ENCODE data around the gene ALG8. TPM values are rescaled to one million over a fixed set of nuclear protein-coding genes. Genes with fewer than 3 reads are reported as not detected.
"Not testable (repeated sequence)": the region's sequence is repeated elsewhere in the genome, so short reads cannot be mapped to it uniquely, and the experiment has no call there.

ALG8 gene
- total and polyA plus RNA-seq, 12 donors, result 9.6 to 69.1 (median 16.8) TPM

GRCh38 chr11:78078218-78079167 lies 60.9 kb downstream of the ALG8 start:
- no peak for DNase-seq
- no peak for TF ChIP-seq CTCF (IDR thresholded peaks at IDR 0.05)
- no peaks in the 10 kb centered on the region for H3K27me3 ChIP-seq
- intact Hi-C loops (cut with DNase I), result loop anchor here in 2 of 10 donors (2.0 to 5.0 kb wide), 2 partner anchors 60 to 114 kb away; partner anchors contain the start of gene ALG8 (in 1 of the 2)
- peaks cover 6 to 53% (median 41%) of the 10 kb centered on the region in 9 donors for H3K4me1 ChIP-seq
- ATAC-seq, result no peak
- peak overlapping the region; percentile 65 to 92 (median 86) for H3K4me3 ChIP-seq
- H3K27ac ChIP-seq, result peak overlapping the region in 8 of 10 donors; percentile 83 to 95 (median 92)
- H3K36me3 ChIP-seq, result peaks cover 0 to 17% (median 0%) of the 10 kb centered on the region in 9 donors
- H3K9me3 ChIP-seq, result no peaks in the 10 kb centered on the region
- 29 to 33% methylated on average over 21 of the region's 21 CpGs for WGBS, 2 donors

GRCh38 chr11:78077592-78077991 lies 61.8 kb downstream of the ALG8 start:
- peaks cover 0 to 22% (median under 1%) of the 10 kb centered on the region in 9 donors for H3K36me3 ChIP-seq
- 68 to 73% methylated on average over 4 of the region's 4 CpGs for WGBS, 2 donors
- H3K9me3 ChIP-seq, H3K27ac ChIP-seq, DNase-seq, H3K27me3 ChIP-seq, ATAC-seq: not testable (repeated sequence)
- peak overlapping the region in 5 of 10 donors; percentile 1 to 90 (median 86) for H3K4me3 ChIP-seq
- intact Hi-C loops (cut with DNase I), result loop anchor here in 1 of 10 donors (5.0 kb wide), 1 partner anchor 115 kb away; no protein-coding TSS in a partner anchor
- peaks cover 6 to 55% (median 41%) of the 10 kb centered on the region in 9 donors for H3K4me1 ChIP-seq

GRCh38 chr11:78076733-78077403 lies 62.6 kb downstream of the ALG8 start:
- Histone ChIP-seq H3K4me3 (peak overlapping the region in 3 of 10 donors; percentile 1 to 86 (median 81)), H3K36me3 (peaks cover 0 to 29% (median 6%) of the 10 kb centered on the region in 9 donors), H3K27me3 (no peaks in the 10 kb centered on the region), H3K27ac (no peak overlapping the region), H3K4me1 (peaks cover 6 to 58% (median 41%) of the 10 kb centered on the region in 9 donors), H3K9me3 (no peaks in the 10 kb centered on the region)
- WGBS, 2 donors, result 72 to 75% methylated on average over 6 of the region's 6 CpGs
- TF ChIP-seq CTCF (IDR thresholded peaks at IDR 0.05), result no peak
- intact Hi-C loops (cut with DNase I), result loop anchor here in 1 of 10 donors (5.0 kb wide), 1 partner anchor 115 kb away; no protein-coding TSS in a partner anchor
- ATAC-seq, result no peak
- no peak for DNase-seq

- no peaks in the 10 kb centered on the region for H3K9me3 ChIP-seq
- DNase-seq (no peak), ATAC-seq (no peak)
- TF ChIP-seq CTCF (IDR thresholded peaks at IDR 0.05), result no peak
- H3K36me3 ChIP-seq, result peaks cover 0 to 50% (median 13%) of the 10 kb centered on the region in 9 donors
- H3K27ac ChIP-seq, result no peak overlapping the region
- 82 to 84% methylated on average over 6 of the region's 6 CpGs for WGBS, 2 donors
- H3K27me3 ChIP-seq, result no peaks in the 10 kb centered on the region
- intact Hi-C loops (cut with DNase I), result loop anchor here in 1 of 10 donors (5.0 kb wide), 1 partner anchor 118 kb away; no protein-coding TSS in a partner anchor
- no peak overlapping the region for H3K4me3 ChIP-seq
- peaks cover 6 to 56% (median 38%) of the 10 kb centered on the region in 9 donors for H3K4me1 ChIP-seq
Measured at GRCh38 chr11:78074756-78075155, 64.7 kb downstream of the ALG8 start.
